ENCODE data around the gene PLXNA4. TPM values are rescaled to one million over a fixed set of nuclear protein-coding genes. Genes with fewer than 3 reads are reported as not detected.
"Not testable (repeated sequence)": the region's sequence is repeated elsewhere in the genome, so short reads cannot be mapped to it uniquely, and the experiment has no call there.

The PLXNA4 gene
- total RNA-seq, 1 donor from 2014 or later, result 3.5 TPM

DNA sequence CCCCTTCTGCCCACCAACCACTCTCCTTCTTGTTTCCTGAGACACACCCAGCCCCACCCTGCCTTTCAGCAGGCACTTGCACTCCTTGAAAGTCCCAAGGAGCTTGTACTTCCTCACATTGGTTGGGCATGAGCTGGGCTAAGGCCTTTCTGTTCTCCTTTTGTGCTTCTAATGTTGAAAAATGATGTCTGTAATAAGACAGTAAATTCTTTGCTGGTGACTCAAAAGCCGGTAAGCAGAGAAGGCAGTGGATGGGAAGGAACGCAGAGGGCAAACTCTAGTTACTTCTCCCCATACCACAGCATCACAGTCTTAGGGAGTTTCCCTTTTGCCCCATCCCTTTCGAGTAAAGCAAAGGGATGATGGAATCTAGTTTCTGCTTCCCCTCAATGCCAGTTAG, 185.6 kb downstream of the PLXNA4 start:
- no peaks in the 10 kb centered on the region for H3K4me1 Mint-ChIP-seq (ENCODE audit: unreplicated experiment)
- H3K27me3 Mint-ChIP-seq (ENCODE audit: unreplicated experiment), result peaks cover 2% of the 10 kb centered on the region
- no peaks in the 10 kb centered on the region for H3K9me3 Mint-ChIP-seq (ENCODE audit: unreplicated experiment)
- no peak overlapping the region for H3K4me3 Mint-ChIP-seq (ENCODE audit: unreplicated experiment)
- no peaks in the 10 kb centered on the region for H3K36me3 Mint-ChIP-seq (ENCODE audit: low read depth, unreplicated experiment)
- H3K27ac Mint-ChIP-seq (ENCODE audit: unreplicated experiment), result no peak overlapping the region
- no peak for DNase-seq (ENCODE audit: low spot score)
- TF ChIP-seq, protein P1, sequence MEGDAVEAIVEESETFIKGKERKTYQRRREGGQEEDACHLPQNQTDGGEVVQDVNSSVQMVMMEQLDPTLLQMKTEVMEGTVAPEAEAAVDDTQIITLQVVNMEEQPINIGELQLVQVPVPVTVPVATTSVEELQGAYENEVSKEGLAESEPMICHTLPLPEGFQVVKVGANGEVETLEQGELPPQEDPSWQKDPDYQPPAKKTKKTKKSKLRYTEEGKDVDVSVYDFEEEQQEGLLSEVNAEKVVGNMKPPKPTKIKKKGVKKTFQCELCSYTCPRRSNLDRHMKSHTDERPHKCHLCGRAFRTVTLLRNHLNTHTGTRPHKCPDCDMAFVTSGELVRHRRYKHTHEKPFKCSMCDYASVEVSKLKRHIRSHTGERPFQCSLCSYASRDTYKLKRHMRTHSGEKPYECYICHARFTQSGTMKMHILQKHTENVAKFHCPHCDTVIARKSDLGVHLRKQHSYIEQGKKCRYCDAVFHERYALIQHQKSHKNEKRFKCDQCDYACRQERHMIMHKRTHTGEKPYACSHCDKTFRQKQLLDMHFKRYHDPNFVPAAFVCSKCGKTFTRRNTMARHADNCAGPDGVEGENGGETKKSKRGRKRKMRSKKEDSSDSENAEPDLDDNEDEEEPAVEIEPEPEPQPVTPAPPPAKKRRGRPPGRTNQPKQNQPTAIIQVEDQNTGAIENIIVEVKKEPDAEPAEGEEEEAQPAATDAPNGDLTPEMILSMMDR (IDR thresholded peaks at IDR 0.05; ENCODE audit: unreplicated experiment), result no peak

DNA sequence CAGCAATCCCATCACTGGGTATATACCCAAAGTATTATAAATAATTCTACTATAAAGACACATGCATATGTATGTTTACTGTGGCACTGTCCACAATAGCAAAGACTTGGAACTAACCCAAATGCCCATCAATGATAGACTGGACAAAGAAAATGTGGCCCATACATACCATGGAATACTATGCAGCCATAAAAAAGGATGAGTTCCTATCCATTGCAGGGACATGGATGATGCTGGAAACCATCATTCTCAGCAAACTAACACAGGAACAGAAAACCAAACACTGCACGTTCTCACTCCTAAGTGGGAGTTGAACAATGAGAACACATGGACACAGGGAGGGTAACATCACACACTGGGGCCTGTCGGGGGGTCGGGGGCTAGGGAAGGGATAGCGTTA, 186.2 kb downstream of the PLXNA4 start:
- H3K27me3 Mint-ChIP-seq (ENCODE audit: unreplicated experiment); H3K36me3 Mint-ChIP-seq (ENCODE audit: low read depth, unreplicated experiment); H3K9me3 Mint-ChIP-seq (ENCODE audit: unreplicated experiment); H3K4me3 Mint-ChIP-seq (ENCODE audit: unreplicated experiment); DNase-seq (ENCODE audit: low spot score); H3K27ac Mint-ChIP-seq (ENCODE audit: unreplicated experiment); H3K4me1 Mint-ChIP-seq (ENCODE audit: unreplicated experiment): not testable (repeated sequence)

DNA sequence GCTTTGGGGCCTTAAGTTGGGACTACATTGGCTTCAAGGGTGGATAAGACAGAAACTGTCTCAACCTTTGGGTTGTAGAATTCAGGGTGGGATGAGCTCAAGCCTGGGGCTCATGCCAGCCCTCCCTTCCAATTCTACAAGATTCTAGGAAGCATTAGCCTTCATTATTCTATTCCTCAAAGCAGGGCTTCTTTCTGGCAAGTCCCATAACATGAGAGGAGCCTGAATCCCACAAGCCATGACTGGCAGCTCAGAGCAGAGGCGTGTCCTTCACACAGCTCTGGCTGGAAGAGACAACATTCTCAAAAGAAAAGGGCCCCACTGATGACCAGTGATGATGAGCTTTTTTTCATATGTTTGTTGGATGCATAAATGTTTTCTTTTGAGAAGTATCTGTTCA, 187.6 kb downstream of the PLXNA4 start:
- Mint-ChIP-seq H3K4me1 (ENCODE audit: unreplicated experiment) (no peaks in the 10 kb centered on the region), H3K9me3 (ENCODE audit: unreplicated experiment) (no peaks in the 10 kb centered on the region), H3K4me3 (ENCODE audit: unreplicated experiment) (no peak overlapping the region), H3K27ac (ENCODE audit: unreplicated experiment) (no peak overlapping the region), H3K36me3 (ENCODE audit: low read depth, unreplicated experiment) (no peaks in the 10 kb centered on the region), H3K27me3 (ENCODE audit: unreplicated experiment) (peaks cover 2% of the 10 kb centered on the region)
- no peak for DNase-seq (ENCODE audit: low spot score)
- TF ChIP-seq, protein P1 (IDR thresholded peaks at IDR 0.05; ENCODE audit: unreplicated experiment), result no peak

DNA sequence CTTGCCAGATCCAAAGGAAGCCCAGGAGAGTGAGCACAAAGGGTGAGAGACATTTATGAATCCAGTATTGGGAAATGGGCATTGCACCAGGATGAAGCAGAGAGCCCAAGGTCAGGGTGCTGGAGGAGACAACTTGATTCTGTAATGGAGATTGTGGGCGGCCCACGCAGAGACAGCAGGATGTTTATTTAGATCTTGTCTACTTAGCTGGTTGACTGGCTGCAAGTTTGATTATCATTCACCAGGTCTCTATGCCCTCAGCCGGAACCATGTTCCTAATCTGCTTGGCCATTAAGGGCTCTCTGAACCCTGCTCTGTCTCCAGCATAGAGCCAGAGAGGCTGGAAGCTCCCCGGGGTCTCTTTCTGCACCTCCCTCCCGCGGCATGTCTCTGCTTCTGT, 188.7 kb downstream of the PLXNA4 start:
- no peak overlapping the region for H3K4me3 Mint-ChIP-seq (ENCODE audit: unreplicated experiment)
- TF ChIP-seq, protein P1 (IDR thresholded peaks at IDR 0.05; ENCODE audit: unreplicated experiment), result no peak
- H3K27me3 Mint-ChIP-seq (ENCODE audit: unreplicated experiment), result peaks cover 2% of the 10 kb centered on the region

DNA sequence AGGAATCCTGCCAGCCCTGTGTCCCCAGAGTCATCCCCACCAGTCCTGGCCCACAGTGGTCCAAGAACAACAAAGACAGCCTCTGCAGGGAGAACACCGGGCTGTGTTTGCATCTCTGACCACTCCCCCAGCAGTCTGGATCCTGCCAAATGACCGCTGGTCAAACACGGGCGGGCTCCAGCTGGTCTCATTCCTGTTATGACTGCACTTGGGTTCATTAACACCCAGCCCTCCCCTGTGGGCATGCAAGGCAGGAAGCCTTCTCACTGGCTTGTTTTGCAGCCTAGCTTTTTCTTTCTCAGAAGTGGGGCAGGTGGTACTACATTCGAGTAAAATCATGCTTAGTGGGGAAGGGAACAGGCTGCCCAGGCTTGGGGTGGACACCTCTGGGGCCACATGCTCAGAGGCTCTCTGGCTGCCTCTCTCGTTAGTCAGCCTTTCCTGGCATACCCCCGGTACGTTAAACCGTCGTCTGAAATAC, 190.0 kb downstream of the PLXNA4 start:
- H3K36me3 Mint-ChIP-seq (ENCODE audit: low read depth, unreplicated experiment), result no peaks in the 10 kb centered on the region
- peaks cover 7% of the 10 kb centered on the region for H3K4me1 Mint-ChIP-seq (ENCODE audit: unreplicated experiment)
- TF ChIP-seq, protein P1 (IDR thresholded peaks at IDR 0.05; ENCODE audit: unreplicated experiment), result no peak
- DNase-seq (ENCODE audit: low spot score), result no peak
- no peak overlapping the region for H3K4me3 Mint-ChIP-seq (ENCODE audit: unreplicated experiment)
- no peaks in the 10 kb centered on the region for H3K9me3 Mint-ChIP-seq (ENCODE audit: unreplicated experiment)
- H3K27ac Mint-ChIP-seq (ENCODE audit: unreplicated experiment), result no peak overlapping the region
- H3K27me3 Mint-ChIP-seq (ENCODE audit: unreplicated experiment), result peaks cover 4% of the 10 kb centered on the region

More for the DNA sequence above, 188.7 kb downstream of the PLXNA4 start:
- Mint-ChIP-seq H3K9me3 (ENCODE audit: unreplicated experiment) (no peaks in the 10 kb centered on the region), H3K4me1 (ENCODE audit: unreplicated experiment) (no peaks in the 10 kb centered on the region), H3K27ac (ENCODE audit: unreplicated experiment) (no peak overlapping the region), H3K36me3 (ENCODE audit: low read depth, unreplicated experiment) (no peaks in the 10 kb centered on the region)
- DNase-seq (ENCODE audit: low spot score), result no peak

All from endothelial cell (in vitro differentiated cells).